WTC11 (cell line): ENCODE data around the gene PMP22. TPM values are rescaled to one million over a fixed set of nuclear protein-coding genes. Genes with fewer than 3 reads are reported as not detected.

ENCODE experiments used
- ATAC-seq: fragments of 200-7000 bp; cut with Tn5 transposase; 2 replicates; pipeline ENCODE4 v1.10.0; 2021; ENCODE audit warnings: mild to moderate bottlenecking, moderate library complexity
- CTCF ChIA-PET: fragments of 300-600 bp; sonication (Branson Sonifier 250); formaldehyde crosslinking; loops from one replicate; lab custom pipeline; 2021; ENCODE audit warnings: antibody characterized with exemption; lab: Charles Lee
- POLR2A ChIA-PET: fragments of 350-600 bp; sonication (Branson Sonifier 250); formaldehyde crosslinking; loops from one replicate; lab custom pipeline; 2021; ENCODE audit warnings: antibody characterized with exemption; lab: Charles Lee
- DNase-seq: peaks from one replicate; pipeline ENCODE4 v3.0.0; 2021; ENCODE audit warnings: low spot score
- H3K27ac Mint-ChIP-seq: 2 replicates; pipeline ENCODE4 v1.8.0; 2021; ENCODE audit warnings: mixed read lengths
- H3K27me3 Mint-ChIP-seq: 2 replicates; pipeline ENCODE4 v1.8.0; 2021; ENCODE audit warnings: low read depth, mild to moderate bottlenecking, moderate library complexity, mixed read lengths
- H3K36me3 Mint-ChIP-seq: 2 replicates; pipeline ENCODE4 v1.8.0; 2021; ENCODE audit warnings: mixed read lengths
- H3K4me1 Mint-ChIP-seq: 2 replicates; pipeline ENCODE4 v1.8.0; 2022; ENCODE audit warnings: mixed read lengths
- H3K4me3 Mint-ChIP-seq: 2 replicates; pipeline ENCODE4 v1.8.0; 2021; ENCODE audit warnings: mild to moderate bottlenecking, moderate library complexity, mixed read lengths
- H3K9me3 Mint-ChIP-seq: 2 replicates; pipeline ENCODE4 v1.8.0; 2021; ENCODE audit warnings: mixed read lengths
- ESRRA ChIP-seq: sonication (generic); formaldehyde crosslinking; IDR thresholded peaks from 2 replicates; pipeline ENCODE4 v1.8.1; 2022; ENCODE audit warnings: mild to moderate bottlenecking, missing genetic modification reagents, borderline replicate concordance
- NFYB ChIP-seq: sonication (generic); formaldehyde crosslinking; conservative IDR thresholded peaks from 2 replicates; pipeline ENCODE4 v1.8.0; 2022; ENCODE audit warnings: low read depth, missing genetic modification reagents
- SMAD4 ChIP-seq: sonication (generic); formaldehyde crosslinking; IDR thresholded peaks from 2 replicates; pipeline ENCODE4 v1.8.0; 2022; ENCODE audit warnings: mild to moderate bottlenecking, missing genetic modification reagents
- ZNF317 ChIP-seq: sonication (generic); formaldehyde crosslinking; IDR thresholded peaks from 2 replicates; pipeline ENCODE4 v1.8.1; 2023; ENCODE audit warnings: low read depth, mild to moderate bottlenecking, moderate library complexity, missing genetic modification reagents, borderline replicate concordance
- total RNA-seq: library from RNA; stranded (reverse); gene quantifications from 3 replicates; pipeline ENCODE4 v1.2.3, GENCODE V29; 2021
- TF ChIP-seq, protein P1 (sequence below): sonication (generic); formaldehyde crosslinking; IDR thresholded peaks from 2 replicates; pipeline ENCODE4 v1.8.0; 2022; ENCODE audit warnings: mild to moderate bottlenecking, missing genetic modification reagents
- TF ChIP-seq, protein P2 (sequence below): sonication (generic); formaldehyde crosslinking; conservative IDR thresholded peaks from 2 replicates; pipeline ENCODE4 v1.8.1; 2023; ENCODE audit warnings: mild to moderate bottlenecking, low read depth, missing genetic modification reagents, moderate library complexity
- TF ChIP-seq, protein P3 (sequence below): sonication (generic); formaldehyde crosslinking; IDR thresholded peaks from 2 replicates; pipeline ENCODE4 v1.8.1; 2023; ENCODE audit warnings: mild to moderate bottlenecking, missing genetic modification reagents, borderline replicate concordance
- TF ChIP-seq, protein P4 (sequence below): sonication (generic); formaldehyde crosslinking; IDR thresholded peaks from 2 replicates; pipeline ENCODE4 v1.8.1; 2023; ENCODE audit warnings: mild to moderate bottlenecking, missing genetic modification reagents
- TF ChIP-seq, protein P5 (sequence below): sonication (generic); formaldehyde crosslinking; IDR thresholded peaks from 2 replicates; pipeline ENCODE4 v1.8.0; 2022; ENCODE audit warnings: mild to moderate bottlenecking, missing genetic modification reagents
- TF ChIP-seq, protein P6 (sequence below): sonication (generic); formaldehyde crosslinking; IDR thresholded peaks from 2 replicates; pipeline ENCODE4 v1.8.0; 2023; ENCODE audit warnings: missing genetic modification reagents, mild to moderate bottlenecking, borderline replicate concordance
- TF ChIP-seq, protein P7 (sequence below): fragments of 250-450 bp; sonication (Bioruptor Pico); IDR thresholded peaks from 2 replicates; pipeline ENCODE4 v1.9.0; 2021; ENCODE audit warnings: mild to moderate bottlenecking, borderline replicate concordance

The PMP22 gene
- total RNA-seq, 1 experiment from 2014 or later, result 3.0 TPM

DNA sequence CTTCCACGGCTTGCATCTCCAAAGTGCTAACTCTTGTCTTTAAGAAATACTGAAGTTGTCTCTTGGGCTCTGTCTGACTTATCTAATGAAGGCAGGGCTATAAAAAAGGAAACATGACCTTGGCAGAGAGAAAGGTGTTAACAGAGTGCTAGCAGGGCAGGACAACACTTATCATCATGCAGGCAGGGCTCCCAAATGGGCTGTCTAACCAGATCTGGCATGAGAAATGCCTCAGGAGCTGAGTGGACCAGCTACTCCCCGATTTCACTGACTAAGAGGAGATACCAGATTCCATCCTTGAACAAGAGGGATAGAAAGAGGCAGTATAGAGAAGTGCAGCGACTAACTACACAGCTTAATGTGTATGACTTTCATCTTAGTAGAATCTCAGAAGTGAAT lies 32.6 kb downstream of the PMP22 start:
- no peak for ATAC-seq
- Mint-ChIP-seq H3K4me3 (no peak overlapping the region), H3K27me3 (no peaks in the 10 kb centered on the region), H3K27ac (no peak overlapping the region), H3K36me3 (no peaks in the 10 kb centered on the region), H3K4me1 (peaks cover 5% of the 10 kb centered on the region), H3K9me3 (no peaks in the 10 kb centered on the region)
- POLR2A ChIA-PET, result no interaction called here
- TF ChIP-seq, protein P1, sequence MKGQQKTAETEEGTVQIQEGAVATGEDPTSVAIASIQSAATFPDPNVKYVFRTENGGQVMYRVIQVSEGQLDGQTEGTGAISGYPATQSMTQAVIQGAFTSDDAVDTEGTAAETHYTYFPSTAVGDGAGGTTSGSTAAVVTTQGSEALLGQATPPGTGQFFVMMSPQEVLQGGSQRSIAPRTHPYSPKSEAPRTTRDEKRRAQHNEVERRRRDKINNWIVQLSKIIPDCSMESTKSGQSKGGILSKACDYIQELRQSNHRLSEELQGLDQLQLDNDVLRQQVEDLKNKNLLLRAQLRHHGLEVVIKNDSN (CRISPR knock-in tag), result no peak
- TF ChIP-seq ESRRA (no peak), SMAD4 (CRISPR knock-in tag) (no peak), NFYB (no peak), ZNF317 (CRISPR knock-in tag) (no peak)
- TF ChIP-seq, protein P2, sequence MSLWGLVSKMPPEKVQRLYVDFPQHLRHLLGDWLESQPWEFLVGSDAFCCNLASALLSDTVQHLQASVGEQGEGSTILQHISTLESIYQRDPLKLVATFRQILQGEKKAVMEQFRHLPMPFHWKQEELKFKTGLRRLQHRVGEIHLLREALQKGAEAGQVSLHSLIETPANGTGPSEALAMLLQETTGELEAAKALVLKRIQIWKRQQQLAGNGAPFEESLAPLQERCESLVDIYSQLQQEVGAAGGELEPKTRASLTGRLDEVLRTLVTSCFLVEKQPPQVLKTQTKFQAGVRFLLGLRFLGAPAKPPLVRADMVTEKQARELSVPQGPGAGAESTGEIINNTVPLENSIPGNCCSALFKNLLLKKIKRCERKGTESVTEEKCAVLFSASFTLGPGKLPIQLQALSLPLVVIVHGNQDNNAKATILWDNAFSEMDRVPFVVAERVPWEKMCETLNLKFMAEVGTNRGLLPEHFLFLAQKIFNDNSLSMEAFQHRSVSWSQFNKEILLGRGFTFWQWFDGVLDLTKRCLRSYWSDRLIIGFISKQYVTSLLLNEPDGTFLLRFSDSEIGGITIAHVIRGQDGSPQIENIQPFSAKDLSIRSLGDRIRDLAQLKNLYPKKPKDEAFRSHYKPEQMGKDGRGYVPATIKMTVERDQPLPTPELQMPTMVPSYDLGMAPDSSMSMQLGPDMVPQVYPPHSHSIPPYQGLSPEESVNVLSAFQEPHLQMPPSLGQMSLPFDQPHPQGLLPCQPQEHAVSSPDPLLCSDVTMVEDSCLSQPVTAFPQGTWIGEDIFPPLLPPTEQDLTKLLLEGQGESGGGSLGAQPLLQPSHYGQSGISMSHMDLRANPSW, result no peak
- TF ChIP-seq, protein P3, sequence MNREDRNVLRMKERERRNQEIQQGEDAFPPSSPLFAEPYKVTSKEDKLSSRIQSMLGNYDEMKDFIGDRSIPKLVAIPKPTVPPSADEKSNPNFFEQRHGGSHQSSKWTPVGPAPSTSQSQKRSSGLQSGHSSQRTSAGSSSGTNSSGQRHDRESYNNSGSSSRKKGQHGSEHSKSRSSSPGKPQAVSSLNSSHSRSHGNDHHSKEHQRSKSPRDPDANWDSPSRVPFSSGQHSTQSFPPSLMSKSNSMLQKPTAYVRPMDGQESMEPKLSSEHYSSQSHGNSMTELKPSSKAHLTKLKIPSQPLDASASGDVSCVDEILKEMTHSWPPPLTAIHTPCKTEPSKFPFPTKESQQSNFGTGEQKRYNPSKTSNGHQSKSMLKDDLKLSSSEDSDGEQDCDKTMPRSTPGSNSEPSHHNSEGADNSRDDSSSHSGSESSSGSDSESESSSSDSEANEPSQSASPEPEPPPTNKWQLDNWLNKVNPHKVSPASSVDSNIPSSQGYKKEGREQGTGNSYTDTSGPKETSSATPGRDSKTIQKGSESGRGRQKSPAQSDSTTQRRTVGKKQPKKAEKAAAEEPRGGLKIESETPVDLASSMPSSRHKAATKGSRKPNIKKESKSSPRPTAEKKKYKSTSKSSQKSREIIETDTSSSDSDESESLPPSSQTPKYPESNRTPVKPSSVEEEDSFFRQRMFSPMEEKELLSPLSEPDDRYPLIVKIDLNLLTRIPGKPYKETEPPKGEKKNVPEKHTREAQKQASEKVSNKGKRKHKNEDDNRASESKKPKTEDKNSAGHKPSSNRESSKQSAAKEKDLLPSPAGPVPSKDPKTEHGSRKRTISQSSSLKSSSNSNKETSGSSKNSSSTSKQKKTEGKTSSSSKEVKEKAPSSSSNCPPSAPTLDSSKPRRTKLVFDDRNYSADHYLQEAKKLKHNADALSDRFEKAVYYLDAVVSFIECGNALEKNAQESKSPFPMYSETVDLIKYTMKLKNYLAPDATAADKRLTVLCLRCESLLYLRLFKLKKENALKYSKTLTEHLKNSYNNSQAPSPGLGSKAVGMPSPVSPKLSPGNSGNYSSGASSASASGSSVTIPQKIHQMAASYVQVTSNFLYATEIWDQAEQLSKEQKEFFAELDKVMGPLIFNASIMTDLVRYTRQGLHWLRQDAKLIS (CRISPR knock-in tag), result no peak
- TF ChIP-seq, protein P4, sequence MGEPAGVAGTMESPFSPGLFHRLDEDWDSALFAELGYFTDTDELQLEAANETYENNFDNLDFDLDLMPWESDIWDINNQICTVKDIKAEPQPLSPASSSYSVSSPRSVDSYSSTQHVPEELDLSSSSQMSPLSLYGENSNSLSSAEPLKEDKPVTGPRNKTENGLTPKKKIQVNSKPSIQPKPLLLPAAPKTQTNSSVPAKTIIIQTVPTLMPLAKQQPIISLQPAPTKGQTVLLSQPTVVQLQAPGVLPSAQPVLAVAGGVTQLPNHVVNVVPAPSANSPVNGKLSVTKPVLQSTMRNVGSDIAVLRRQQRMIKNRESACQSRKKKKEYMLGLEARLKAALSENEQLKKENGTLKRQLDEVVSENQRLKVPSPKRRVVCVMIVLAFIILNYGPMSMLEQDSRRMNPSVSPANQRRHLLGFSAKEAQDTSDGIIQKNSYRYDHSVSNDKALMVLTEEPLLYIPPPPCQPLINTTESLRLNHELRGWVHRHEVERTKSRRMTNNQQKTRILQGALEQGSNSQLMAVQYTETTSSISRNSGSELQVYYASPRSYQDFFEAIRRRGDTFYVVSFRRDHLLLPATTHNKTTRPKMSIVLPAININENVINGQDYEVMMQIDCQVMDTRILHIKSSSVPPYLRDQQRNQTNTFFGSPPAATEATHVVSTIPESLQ (CRISPR knock-in tag), result no peak
- TF ChIP-seq, protein P5, sequence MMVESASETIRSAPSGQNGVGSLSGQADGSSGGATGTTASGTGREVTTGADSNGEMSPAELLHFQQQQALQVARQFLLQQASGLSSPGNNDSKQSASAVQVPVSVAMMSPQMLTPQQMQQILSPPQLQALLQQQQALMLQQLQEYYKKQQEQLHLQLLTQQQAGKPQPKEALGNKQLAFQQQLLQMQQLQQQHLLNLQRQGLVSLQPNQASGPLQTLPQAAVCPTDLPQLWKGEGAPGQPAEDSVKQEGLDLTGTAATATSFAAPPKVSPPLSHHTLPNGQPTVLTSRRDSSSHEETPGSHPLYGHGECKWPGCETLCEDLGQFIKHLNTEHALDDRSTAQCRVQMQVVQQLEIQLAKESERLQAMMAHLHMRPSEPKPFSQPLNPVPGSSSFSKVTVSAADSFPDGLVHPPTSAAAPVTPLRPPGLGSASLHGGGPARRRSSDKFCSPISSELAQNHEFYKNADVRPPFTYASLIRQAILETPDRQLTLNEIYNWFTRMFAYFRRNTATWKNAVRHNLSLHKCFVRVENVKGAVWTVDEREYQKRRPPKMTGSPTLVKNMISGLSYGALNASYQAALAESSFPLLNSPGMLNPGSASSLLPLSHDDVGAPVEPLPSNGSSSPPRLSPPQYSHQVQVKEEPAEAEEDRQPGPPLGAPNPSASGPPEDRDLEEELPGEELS, result no peak
- TF ChIP-seq, protein P6, sequence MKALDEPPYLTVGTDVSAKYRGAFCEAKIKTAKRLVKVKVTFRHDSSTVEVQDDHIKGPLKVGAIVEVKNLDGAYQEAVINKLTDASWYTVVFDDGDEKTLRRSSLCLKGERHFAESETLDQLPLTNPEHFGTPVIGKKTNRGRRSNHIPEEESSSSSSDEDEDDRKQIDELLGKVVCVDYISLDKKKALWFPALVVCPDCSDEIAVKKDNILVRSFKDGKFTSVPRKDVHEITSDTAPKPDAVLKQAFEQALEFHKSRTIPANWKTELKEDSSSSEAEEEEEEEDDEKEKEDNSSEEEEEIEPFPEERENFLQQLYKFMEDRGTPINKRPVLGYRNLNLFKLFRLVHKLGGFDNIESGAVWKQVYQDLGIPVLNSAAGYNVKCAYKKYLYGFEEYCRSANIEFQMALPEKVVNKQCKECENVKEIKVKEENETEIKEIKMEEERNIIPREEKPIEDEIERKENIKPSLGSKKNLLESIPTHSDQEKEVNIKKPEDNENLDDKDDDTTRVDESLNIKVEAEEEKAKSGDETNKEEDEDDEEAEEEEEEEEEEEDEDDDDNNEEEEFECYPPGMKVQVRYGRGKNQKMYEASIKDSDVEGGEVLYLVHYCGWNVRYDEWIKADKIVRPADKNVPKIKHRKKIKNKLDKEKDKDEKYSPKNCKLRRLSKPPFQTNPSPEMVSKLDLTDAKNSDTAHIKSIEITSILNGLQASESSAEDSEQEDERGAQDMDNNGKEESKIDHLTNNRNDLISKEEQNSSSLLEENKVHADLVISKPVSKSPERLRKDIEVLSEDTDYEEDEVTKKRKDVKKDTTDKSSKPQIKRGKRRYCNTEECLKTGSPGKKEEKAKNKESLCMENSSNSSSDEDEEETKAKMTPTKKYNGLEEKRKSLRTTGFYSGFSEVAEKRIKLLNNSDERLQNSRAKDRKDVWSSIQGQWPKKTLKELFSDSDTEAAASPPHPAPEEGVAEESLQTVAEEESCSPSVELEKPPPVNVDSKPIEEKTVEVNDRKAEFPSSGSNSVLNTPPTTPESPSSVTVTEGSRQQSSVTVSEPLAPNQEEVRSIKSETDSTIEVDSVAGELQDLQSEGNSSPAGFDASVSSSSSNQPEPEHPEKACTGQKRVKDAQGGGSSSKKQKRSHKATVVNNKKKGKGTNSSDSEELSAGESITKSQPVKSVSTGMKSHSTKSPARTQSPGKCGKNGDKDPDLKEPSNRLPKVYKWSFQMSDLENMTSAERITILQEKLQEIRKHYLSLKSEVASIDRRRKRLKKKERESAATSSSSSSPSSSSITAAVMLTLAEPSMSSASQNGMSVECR (CRISPR knock-in tag), result no peak
- TF ChIP-seq, protein P7, sequence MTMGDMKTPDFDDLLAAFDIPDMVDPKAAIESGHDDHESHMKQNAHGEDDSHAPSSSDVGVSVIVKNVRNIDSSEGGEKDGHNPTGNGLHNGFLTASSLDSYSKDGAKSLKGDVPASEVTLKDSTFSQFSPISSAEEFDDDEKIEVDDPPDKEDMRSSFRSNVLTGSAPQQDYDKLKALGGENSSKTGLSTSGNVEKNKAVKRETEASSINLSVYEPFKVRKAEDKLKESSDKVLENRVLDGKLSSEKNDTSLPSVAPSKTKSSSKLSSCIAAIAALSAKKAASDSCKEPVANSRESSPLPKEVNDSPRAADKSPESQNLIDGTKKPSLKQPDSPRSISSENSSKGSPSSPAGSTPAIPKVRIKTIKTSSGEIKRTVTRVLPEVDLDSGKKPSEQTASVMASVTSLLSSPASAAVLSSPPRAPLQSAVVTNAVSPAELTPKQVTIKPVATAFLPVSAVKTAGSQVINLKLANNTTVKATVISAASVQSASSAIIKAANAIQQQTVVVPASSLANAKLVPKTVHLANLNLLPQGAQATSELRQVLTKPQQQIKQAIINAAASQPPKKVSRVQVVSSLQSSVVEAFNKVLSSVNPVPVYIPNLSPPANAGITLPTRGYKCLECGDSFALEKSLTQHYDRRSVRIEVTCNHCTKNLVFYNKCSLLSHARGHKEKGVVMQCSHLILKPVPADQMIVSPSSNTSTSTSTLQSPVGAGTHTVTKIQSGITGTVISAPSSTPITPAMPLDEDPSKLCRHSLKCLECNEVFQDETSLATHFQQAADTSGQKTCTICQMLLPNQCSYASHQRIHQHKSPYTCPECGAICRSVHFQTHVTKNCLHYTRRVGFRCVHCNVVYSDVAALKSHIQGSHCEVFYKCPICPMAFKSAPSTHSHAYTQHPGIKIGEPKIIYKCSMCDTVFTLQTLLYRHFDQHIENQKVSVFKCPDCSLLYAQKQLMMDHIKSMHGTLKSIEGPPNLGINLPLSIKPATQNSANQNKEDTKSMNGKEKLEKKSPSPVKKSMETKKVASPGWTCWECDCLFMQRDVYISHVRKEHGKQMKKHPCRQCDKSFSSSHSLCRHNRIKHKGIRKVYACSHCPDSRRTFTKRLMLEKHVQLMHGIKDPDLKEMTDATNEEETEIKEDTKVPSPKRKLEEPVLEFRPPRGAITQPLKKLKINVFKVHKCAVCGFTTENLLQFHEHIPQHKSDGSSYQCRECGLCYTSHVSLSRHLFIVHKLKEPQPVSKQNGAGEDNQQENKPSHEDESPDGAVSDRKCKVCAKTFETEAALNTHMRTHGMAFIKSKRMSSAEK (CRISPR knock-in tag), result no peak
- DNase-seq, result no peak
- CTCF ChIA-PET, result interaction anchor here (0.7 to 2.5 kb wide), 5 partner anchors 16 to 271 kb away, joined by 3 to 17 read pairs (median 4); no protein-coding TSS in a partner anchor
